ENCODE measurements around the gene CCDC116. TPM values are rescaled to one million over a fixed set of nuclear protein-coding genes. Genes with fewer than 3 reads are reported as not detected.
"Not testable (repeated sequence)": the region's sequence is repeated elsewhere in the genome, so short reads cannot be mapped to it uniquely, and the experiment has no call there.

Gene CCDC116
- total RNA-seq, 1 experiment from 2014 or later = 0.36 TPM

- DNase-seq (ENCODE audit: low read depth) = peak; percentile 86
Observed at GRCh38 chr22:21652010-21652546, 19.5 kb downstream of the CCDC116 start.

GRCh38 chr22:21652547-21653545 is 20.3 kb downstream of the CCDC116 start:
- DNase-seq (ENCODE audit: low read depth) = no peak

GRCh38 chr22:21657020-21657359 is 24.4 kb downstream of the CCDC116 start:
- DNase-seq (ENCODE audit: low read depth) = no peak

DNA sequence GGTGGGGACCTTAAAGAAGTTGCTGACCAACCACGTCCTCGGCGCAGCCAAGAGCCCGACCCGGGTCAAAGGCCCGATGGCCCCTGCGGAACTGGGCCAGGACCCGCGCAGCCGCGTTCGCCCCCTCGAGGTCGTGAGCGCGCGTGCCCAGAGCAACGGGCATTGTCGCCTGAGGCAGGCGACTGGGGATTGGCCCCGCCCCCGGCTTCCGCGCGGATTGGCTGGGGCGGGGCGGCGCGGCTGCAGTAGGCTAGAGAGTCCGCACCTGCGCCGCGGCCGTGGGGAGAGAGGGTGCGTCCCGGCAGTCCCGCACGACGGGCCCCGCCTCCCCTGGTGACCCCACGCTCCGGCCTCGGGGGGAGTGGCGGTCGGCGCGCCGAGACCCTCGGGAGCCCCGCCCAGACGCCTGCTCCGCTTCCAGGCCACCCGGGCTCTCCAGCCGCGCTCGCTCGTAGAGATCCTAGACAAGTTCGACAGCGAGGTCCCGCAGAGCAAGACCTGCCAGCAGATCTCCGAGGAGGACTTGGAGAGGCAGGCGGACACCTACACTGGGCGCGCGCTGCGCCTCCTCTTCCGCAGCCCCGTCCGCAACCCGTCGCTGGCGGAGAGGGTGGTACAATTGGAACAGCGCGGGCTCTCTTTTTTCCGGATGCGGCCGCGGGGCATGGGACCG is 24.9 kb downstream of the CCDC116 start:
- peak; percentile 68 for DNase-seq (ENCODE audit: low read depth)

- no peak for DNase-seq (ENCODE audit: low read depth)
Observed at GRCh38 chr22:21659864-21660525, 27.4 kb downstream of the CCDC116 start.

GRCh38 chr22:21660904-21661303 is 28.3 kb downstream of the CCDC116 start:
- no peak for DNase-seq (ENCODE audit: low read depth)

- DNase-seq (ENCODE audit: low read depth) = no peak
Observed at GRCh38 chr22:21661991-21662390, 29.4 kb downstream of the CCDC116 start.

- no peak for DNase-seq (ENCODE audit: low read depth)
Observed at GRCh38 chr22:21663738-21664137, 31.2 kb downstream of the CCDC116 start.

GRCh38 chr22:21665047-21665851 is 32.7 kb downstream of the CCDC116 start:
- no peak for DNase-seq (ENCODE audit: low read depth)

DNA sequence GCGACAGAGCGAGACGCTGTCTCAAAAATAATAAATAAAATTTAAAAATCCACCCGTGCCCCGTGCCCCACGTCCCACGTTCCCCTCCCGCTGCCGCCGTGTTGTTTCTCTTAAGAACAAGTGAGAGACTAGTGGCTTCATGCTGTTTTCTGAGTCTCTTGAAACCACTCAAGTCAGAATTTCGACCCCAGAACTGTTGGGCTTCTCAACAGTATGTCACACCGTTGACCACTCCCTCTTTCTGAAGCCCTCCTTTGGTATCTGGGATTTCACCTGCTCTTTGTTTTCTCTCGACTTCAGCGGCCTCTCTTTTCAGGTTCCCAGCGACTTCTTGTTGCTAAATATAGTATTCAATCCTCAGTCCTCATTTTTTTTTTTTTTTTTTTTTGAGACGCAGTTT is 34.2 kb downstream of the CCDC116 start:
- DNase-seq (ENCODE audit: low read depth) = no peak

GRCh38 chr22:21669026-21669425 is 36.5 kb downstream of the CCDC116 start:
- DNase-seq (ENCODE audit: low read depth) = no peak

GRCh38 chr22:21672107-21672629 is 39.6 kb downstream of the CCDC116 start:
- DNase-seq (ENCODE audit: low read depth) = no peak

GRCh38 chr22:21673534-21674321 is 41.2 kb downstream of the CCDC116 start:
- no peak for DNase-seq (ENCODE audit: low read depth)

DNA sequence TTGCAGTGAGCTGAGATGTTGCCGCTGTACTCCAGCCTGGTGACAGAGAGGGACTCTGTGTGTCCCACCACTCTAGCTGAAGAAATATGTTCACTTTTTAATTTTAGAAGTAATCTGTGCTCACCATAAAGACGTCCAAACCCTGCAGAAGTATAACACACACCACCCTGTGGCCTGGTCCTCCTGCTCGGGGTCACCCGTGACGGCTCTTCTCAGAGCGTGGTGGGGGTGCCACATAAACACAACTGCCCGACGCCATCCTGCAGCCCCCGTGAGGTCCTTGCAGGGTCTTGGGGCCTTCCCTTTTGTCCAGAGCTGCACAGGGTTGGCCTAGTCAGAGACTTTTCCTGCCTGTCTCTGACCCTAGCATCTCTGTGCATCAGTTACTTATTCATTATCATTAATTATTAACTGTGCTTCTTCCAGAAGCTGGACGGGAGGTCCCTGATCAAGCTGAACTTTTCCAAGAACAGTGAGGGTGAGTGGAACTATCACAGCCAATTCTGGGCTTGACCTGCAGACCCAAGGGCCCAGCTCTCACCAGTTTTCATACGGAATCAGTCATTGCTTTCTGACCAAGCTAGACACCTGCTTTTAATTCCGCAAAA is 42.2 kb downstream of the CCDC116 start:
- DNase-seq (ENCODE audit: low read depth) = no peak

- no peak for DNase-seq (ENCODE audit: low read depth)
Observed at GRCh38 chr22:21677606-21678443, 45.3 kb downstream of the CCDC116 start.

DNA sequence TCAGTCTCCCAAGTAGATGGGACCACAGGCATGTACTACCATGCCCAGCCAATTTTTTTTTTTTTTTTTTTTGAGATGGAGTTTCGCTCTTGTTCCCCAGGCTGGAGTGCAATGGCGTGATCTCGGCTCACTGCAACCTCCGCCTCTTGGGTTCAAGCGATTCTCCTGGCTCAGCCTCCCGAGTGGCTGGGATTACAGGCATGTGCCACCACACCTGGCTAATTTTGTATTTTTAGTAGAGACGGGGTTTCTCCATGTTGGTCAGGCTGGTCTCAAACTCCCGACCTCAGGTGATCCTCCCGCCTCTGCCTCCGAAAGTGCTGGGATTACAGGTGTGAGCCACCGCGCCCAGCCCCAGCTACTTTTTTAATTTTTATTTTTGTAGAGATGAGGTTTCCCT is 46.3 kb downstream of the CCDC116 start:
- not testable (repeated sequence) for DNase-seq (ENCODE audit: low read depth)

DNA sequence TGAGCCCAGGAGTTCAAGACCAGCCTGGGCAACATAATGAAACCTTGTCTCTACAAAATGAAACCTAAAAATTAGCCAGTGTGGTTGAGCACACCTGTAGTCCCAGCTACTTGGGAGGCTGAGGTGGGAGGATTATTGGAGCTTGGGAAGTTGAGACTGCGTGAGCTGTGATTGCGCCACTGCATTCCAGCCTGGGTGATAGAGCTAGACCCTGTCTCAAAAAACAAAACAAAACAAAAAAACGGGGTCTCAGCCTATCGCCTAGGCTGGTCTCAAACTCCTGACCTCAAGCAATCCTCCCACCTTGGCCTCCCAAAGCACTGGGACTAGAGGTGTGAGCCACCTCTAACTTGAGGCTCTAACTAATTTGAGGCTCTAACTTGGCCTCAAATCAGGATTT is 46.8 kb downstream of the CCDC116 start:
- DNase-seq (ENCODE audit: low read depth) = no peak

GRCh38 chr22:21680830-21681565 is 48.4 kb downstream of the CCDC116 start:
- no peak for DNase-seq (ENCODE audit: low read depth)

Measured in RPMI7951 (cell line).